HepG2 (cell line): ENCODE data around the gene PTGES3. TPM values are rescaled to one million over a fixed set of nuclear protein-coding genes. Genes with fewer than 3 reads are reported as not detected.

Experiments
- ADNP ChIP-seq: sonication (generic); formaldehyde crosslinking; IDR thresholded peaks from 2 replicates; pipeline ENCODE4 v1.4.0; 2020; ENCODE audit warnings: missing genetic modification reagents
- ARHGAP35 ChIP-seq: sonication (generic); formaldehyde crosslinking; IDR thresholded peaks from 2 replicates; pipeline ENCODE4 v1.9.0; 2022; ENCODE audit warnings: mild to moderate bottlenecking, inconsistent platforms, moderate library complexity, missing genetic modification reagents, borderline replicate concordance
- ARNTL ChIP-seq: sonication (generic); formaldehyde crosslinking; IDR thresholded peaks from 2 replicates; pipeline ENCODE4 v1.4.0; 2020; ENCODE audit warnings: mild to moderate bottlenecking, missing genetic modification reagents
- ISX ChIP-seq: sonication (generic); formaldehyde crosslinking; conservative IDR thresholded peaks from 2 replicates; pipeline ENCODE4 v1.5.0; 2020; ENCODE audit warnings: missing genetic modification reagents
- MZF1 ChIP-seq: sonication (generic); formaldehyde crosslinking; IDR thresholded peaks from 2 replicates; pipeline ENCODE4 v1.8.1; 2023; ENCODE audit warnings: mild to moderate bottlenecking, missing genetic modification reagents, borderline replicate concordance
- NR2C2 ChIP-seq: sonication (generic); formaldehyde crosslinking; IDR thresholded peaks from 2 replicates; pipeline ENCODE4 v1.4.0; 2020; ENCODE audit warnings: missing genetic modification reagents, mild to moderate bottlenecking, moderate library complexity, borderline replicate concordance
- SAFB2 ChIP-seq: sonication (generic); formaldehyde crosslinking; IDR thresholded peaks from 2 replicates; pipeline ENCODE4 v1.5.1; 2020; ENCODE audit warnings: missing genetic modification reagents, low read depth, mild to moderate bottlenecking, borderline replicate concordance
- SCMH1 ChIP-seq: sonication (generic); formaldehyde crosslinking; IDR thresholded peaks from 2 replicates; pipeline ENCODE4 v1.9.0; 2021; ENCODE audit warnings: missing genetic modification reagents, mild to moderate bottlenecking, borderline replicate concordance
- SIN3A ChIP-seq: IDR thresholded peaks from 2 replicates; pipeline ENCODE4 v1.6.1; 2011; ENCODE audit warnings: low read depth, mild to moderate bottlenecking, control low read depth, low read length, borderline replicate concordance
- ZMAT3 ChIP-seq: sonication (generic); formaldehyde crosslinking; conservative IDR thresholded peaks from 2 replicates; pipeline ENCODE4 v1.7.0; 2021; ENCODE audit warnings: missing genetic modification reagents
- ZNF572 ChIP-seq: sonication (generic); formaldehyde crosslinking; IDR thresholded peaks from 2 replicates; pipeline ENCODE4 v1.5.1; 2020; ENCODE audit warnings: mild to moderate bottlenecking, missing genetic modification reagents
- ZNF788 ChIP-seq: sonication (generic); formaldehyde crosslinking; IDR thresholded peaks from 2 replicates; pipeline ENCODE4 v1.5.0; 2020; ENCODE audit warnings: mild to moderate bottlenecking, missing genetic modification reagents, borderline replicate concordance
- ZNF816 ChIP-seq: sonication (generic); formaldehyde crosslinking; IDR thresholded peaks from 2 replicates; pipeline ENCODE4 v1.8.0; 2022; ENCODE audit warnings: missing genetic modification reagents, mild to moderate bottlenecking, borderline replicate concordance
- polyA plus RNA-seq, 8 experiments: library from polyadenylated mRNA; depleted of rRNA in 3 of 8; stranded (reverse) in 7 of 8; unstranded in 1 of 8; fragments of >200 nt; fragmentation: Illumina TruSeq in 4 of 8; extraction: Trizol in 4 of 8; gene quantifications; 2 replicates each; pipeline versions ENCODE4 v1.2.1 to v1.2.3, GENCODE V29; 2011 to 2016; ENCODE audit warnings: low read depth in 4 of 8, missing spikeins in 1 of 8, mixed read lengths in 1 of 8; ENCODE audit not compliant: insufficient read depth in 1 of 8
- total RNA-seq, 5 experiments: library from RNA; depleted of rRNA; stranded (reverse); fragments of >200 nt; fragmentation: Illumina TruSeq; extraction: Trizol; gene quantifications; 2 replicates each; pipeline ENCODE4 v1.2.3, GENCODE V29; 2016; ENCODE audit warnings: low read depth in 1 of 5
- TF ChIP-seq, protein P1 (sequence below): sonication (generic); formaldehyde crosslinking; IDR thresholded peaks from 2 replicates; pipeline ENCODE4 v1.5.1; 2020; ENCODE audit warnings: missing genetic modification reagents, mild to moderate bottlenecking, borderline replicate concordance
- TF ChIP-seq, protein P2 (sequence below): sonication (generic); formaldehyde crosslinking; IDR thresholded peaks from 2 replicates; pipeline ENCODE4 v1.5.1; 2020; ENCODE audit warnings: mild to moderate bottlenecking, missing genetic modification reagents, borderline replicate concordance
- TF ChIP-seq, protein P3 (sequence below): sonication (generic); formaldehyde crosslinking; IDR thresholded peaks from 2 replicates; pipeline ENCODE4 v1.5.0; 2020; ENCODE audit warnings: mild to moderate bottlenecking, missing genetic modification reagents
- TF ChIP-seq, protein P4 (sequence below): sonication (generic); formaldehyde crosslinking; IDR thresholded peaks from 2 replicates; pipeline ENCODE4 v1.8.0; 2022; ENCODE audit warnings: low read depth, missing genetic modification reagents
- TF ChIP-seq, protein P5 (sequence below): sonication (generic); formaldehyde crosslinking; IDR thresholded peaks from 2 replicates; pipeline ENCODE4 v1.9.0; 2021; ENCODE audit warnings: mild to moderate bottlenecking, missing genetic modification reagents

PTGES3 gene
- total and polyA plus RNA-seq, 2 of the 13 experiments (the other 11 are each of a cell fraction or from before 2014, with no cell fraction given): 54.4 to 159 TPM

DNA sequence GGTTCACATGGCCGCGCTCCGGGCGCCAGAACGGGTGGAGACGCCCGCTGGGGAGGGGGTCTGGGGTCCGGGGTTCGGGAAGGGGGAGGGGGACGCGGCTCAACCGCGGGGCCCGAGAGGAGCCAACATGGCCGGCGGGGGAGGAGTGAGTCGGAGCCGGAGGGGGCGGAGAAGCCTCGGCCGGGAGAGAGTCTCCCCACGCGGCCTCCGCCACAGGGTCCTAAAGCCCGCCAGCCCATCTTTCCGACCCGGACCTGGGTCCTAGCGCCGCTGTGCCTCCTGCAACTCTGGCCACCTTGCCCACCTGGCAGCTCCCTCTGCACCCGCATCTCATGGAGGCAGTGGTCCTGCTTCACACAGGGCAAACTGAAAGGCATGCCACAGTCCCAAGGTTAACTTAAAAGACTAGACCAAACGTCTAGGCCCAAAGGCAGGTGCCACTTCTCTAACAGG is 57.9 kb downstream of the PTGES3 start, which contains the start of gene BAZ2A (continued):
- no peak for TF ChIP-seq ARHGAP35 (CRISPR knock-in tag)
- TF ChIP-seq ZNF816 (CRISPR knock-in tag): no peak
- TF ChIP-seq, protein P1, sequence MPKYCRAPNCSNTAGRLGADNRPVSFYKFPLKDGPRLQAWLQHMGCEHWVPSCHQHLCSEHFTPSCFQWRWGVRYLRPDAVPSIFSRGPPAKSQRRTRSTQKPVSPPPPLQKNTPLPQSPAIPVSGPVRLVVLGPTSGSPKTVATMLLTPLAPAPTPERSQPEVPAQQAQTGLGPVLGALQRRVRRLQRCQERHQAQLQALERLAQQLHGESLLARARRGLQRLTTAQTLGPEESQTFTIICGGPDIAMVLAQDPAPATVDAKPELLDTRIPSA (CRISPR knock-in tag): no peak
- no peak for TF ChIP-seq ARNTL
- peak; percentile 42; the same call in 1 of the 2 replicates for TF ChIP-seq SAFB2 (CRISPR knock-in tag)
- TF ChIP-seq, protein P2, sequence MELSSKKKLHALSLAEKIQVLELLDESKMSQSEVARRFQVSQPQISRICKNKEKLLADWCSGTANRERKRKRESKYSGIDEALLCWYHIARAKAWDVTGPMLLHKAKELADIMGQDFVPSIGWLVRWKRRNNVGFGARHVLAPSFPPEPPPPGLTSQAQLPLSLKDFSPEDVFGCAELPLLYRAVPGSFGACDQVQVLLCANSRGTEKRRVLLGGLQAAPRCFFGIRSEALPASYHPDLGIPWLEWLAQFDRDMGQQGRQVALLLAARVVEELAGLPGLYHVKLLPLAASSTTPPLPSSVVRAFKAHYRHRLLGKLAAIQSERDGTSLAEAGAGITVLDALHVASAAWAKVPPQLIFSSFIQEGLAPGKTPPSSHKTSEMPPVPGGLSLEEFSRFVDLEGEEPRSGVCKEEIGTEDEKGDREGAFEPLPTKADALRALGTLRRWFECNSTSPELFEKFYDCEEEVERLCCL (CRISPR knock-in tag): no peak
- peak; percentile 85; the same call in 1 of the 2 replicates for TF ChIP-seq SIN3A
- peak; percentile 77; the same call in 1 of the 2 replicates for TF ChIP-seq ZNF788 (CRISPR knock-in tag)
- no peak for TF ChIP-seq ISX (CRISPR knock-in tag)
- TF ChIP-seq, protein P3, sequence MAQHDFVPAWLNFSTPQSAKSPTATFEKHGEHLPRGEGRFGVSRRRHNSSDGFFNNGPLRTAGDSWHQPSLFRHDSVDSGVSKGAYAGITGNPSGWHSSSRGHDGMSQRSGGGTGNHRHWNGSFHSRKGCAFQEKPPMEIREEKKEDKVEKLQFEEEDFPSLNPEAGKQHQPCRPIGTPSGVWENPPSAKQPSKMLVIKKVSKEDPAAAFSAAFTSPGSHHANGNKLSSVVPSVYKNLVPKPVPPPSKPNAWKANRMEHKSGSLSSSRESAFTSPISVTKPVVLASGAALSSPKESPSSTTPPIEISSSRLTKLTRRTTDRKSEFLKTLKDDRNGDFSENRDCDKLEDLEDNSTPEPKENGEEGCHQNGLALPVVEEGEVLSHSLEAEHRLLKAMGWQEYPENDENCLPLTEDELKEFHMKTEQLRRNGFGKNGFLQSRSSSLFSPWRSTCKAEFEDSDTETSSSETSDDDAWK: no peak
- TF ChIP-seq, protein P4, sequence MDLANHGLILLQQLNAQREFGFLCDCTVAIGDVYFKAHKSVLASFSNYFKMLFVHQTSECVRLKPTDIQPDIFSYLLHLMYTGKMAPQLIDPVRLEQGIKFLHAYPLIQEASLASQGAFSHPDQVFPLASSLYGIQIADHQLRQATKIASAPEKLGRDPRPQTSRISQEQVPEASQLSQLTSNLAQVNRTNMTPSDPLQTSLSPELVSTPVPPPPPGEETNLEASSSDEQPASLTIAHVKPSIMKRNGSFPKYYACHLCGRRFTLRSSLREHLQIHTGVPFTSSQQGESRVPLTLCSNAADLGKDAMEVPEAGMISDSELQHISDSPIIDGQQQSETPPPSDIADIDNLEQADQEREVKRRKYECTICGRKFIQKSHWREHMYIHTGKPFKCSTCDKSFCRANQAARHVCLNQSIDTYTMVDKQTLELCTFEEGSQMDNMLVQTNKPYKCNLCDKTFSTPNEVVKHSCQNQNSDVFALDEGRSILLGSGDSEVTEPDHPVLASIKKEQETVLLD (CRISPR knock-in tag): no peak
- no peak for TF ChIP-seq ADNP (CRISPR knock-in tag)
- TF ChIP-seq, protein P5, sequence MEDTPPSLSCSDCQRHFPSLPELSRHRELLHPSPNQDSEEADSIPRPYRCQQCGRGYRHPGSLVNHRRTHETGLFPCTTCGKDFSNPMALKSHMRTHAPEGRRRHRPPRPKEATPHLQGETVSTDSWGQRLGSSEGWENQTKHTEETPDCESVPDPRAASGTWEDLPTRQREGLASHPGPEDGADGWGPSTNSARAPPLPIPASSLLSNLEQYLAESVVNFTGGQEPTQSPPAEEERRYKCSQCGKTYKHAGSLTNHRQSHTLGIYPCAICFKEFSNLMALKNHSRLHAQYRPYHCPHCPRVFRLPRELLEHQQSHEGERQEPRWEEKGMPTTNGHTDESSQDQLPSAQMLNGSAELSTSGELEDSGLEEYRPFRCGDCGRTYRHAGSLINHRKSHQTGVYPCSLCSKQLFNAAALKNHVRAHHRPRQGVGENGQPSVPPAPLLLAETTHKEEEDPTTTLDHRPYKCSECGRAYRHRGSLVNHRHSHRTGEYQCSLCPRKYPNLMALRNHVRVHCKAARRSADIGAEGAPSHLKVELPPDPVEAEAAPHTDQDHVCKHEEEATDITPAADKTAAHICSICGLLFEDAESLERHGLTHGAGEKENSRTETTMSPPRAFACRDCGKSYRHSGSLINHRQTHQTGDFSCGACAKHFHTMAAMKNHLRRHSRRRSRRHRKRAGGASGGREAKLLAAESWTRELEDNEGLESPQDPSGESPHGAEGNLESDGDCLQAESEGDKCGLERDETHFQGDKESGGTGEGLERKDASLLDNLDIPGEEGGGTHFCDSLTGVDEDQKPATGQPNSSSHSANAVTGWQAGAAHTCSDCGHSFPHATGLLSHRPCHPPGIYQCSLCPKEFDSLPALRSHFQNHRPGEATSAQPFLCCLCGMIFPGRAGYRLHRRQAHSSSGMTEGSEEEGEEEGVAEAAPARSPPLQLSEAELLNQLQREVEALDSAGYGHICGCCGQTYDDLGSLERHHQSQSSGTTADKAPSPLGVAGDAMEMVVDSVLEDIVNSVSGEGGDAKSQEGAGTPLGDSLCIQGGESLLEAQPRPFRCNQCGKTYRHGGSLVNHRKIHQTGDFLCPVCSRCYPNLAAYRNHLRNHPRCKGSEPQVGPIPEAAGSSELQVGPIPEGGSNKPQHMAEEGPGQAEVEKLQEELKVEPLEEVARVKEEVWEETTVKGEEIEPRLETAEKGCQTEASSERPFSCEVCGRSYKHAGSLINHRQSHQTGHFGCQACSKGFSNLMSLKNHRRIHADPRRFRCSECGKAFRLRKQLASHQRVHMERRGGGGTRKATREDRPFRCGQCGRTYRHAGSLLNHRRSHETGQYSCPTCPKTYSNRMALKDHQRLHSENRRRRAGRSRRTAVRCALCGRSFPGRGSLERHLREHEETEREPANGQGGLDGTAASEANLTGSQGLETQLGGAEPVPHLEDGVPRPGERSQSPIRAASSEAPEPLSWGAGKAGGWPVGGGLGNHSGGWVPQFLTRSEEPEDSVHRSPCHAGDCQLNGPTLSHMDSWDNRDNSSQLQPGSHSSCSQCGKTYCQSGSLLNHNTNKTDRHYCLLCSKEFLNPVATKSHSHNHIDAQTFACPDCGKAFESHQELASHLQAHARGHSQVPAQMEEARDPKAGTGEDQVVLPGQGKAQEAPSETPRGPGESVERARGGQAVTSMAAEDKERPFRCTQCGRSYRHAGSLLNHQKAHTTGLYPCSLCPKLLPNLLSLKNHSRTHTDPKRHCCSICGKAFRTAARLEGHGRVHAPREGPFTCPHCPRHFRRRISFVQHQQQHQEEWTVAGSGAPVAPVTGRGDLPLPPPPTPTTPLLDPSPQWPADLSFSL (CRISPR knock-in tag): peak; percentile 44; the same call in 1 of the 2 replicates
- TF ChIP-seq ZNF572 (CRISPR knock-in tag): no peak
- no peak for TF ChIP-seq MZF1 (CRISPR knock-in tag)
- no peak for TF ChIP-seq SCMH1 (CRISPR knock-in tag)
- 0 out of 2 replicates have a peak, but pooled peaks have one; percentile 72 for TF ChIP-seq ZMAT3
- TF ChIP-seq NR2C2 (CRISPR knock-in tag): no peak
